Heart left ventricle (tissue), 13 donors: Measurements from ENCODE around the gene MTURN.
"Not testable (repeated sequence)": the region's sequence is repeated elsewhere in the genome, so short reads cannot be mapped to it uniquely, and the experiment has no call there.

Source experiments
- CTCF ChIP-seq, 12 donors: fragments of 200-600 bp; sonication (generic) in 4 of 12; IDR thresholded peaks; one replicate each; pipeline versions ENCODE4 v1.5.0 to v1.8.0; 2018 to 2022; ENCODE audit warnings: antibody characterized with exemption in 12 of 12, mild to moderate bottlenecking in 5 of 12
- POLR2A ChIP-seq, 2 donors: fragments of 450-650 bp; IDR thresholded peaks; one replicate each; pipeline ENCODE4 v1.6.1; 2017; ENCODE audit warnings: antibody characterized with exemption in 2 of 2, mild to moderate bottlenecking in 2 of 2, moderate library complexity in 2 of 2
- donor health status: ischemic (EF 13 %, LVEDD 7.1; RV severe dilation, severe dysfunction).
- donor health status: DM: no; HTN: yes; CAD: no.
- donor health status: DM: no; HTN: no; CAD: no.
- donor health status: ischemic (EF 25% LVEDD 6.9; RV normal size, moderate dysfunction).
- donor health status: ischemic (EF 25% LVEDD 5.7; RV mildly dilated, moderate dysfunction).
- donor health status: ischemic (EF 35%, LVEDD 5.7; RV mildly dilated, moderate dysfunction).
- donor health status: nonischemic (EF 11% LVEDD 7.7; RV severe dilation, severe dysfunction).
- donor health status: DM: yes; HTN: yes; CAD: no.
- donor health status: PGD.
- donor health status: ischemic (EF 29% LVEDD 5.4; RV normal size, mild dysfunction).
- donor health status: nonischemic (EF 23%, LVEDD 6.1; RV moderate dilation, normal function).

GRCh38 chr7:30188381-30188780, 53.6 kb downstream of the MTURN start:
- not testable (repeated sequence) for TF ChIP-seq POLR2A, CTCF (IDR thresholded peaks at IDR 0.05)
